ENCODE data around the gene FMO1.
"Not testable (repeated sequence)": the region's sequence is repeated elsewhere in the genome, so short reads cannot be mapped to it uniquely, and the experiment has no call there.

The FMO1 gene

DNA sequence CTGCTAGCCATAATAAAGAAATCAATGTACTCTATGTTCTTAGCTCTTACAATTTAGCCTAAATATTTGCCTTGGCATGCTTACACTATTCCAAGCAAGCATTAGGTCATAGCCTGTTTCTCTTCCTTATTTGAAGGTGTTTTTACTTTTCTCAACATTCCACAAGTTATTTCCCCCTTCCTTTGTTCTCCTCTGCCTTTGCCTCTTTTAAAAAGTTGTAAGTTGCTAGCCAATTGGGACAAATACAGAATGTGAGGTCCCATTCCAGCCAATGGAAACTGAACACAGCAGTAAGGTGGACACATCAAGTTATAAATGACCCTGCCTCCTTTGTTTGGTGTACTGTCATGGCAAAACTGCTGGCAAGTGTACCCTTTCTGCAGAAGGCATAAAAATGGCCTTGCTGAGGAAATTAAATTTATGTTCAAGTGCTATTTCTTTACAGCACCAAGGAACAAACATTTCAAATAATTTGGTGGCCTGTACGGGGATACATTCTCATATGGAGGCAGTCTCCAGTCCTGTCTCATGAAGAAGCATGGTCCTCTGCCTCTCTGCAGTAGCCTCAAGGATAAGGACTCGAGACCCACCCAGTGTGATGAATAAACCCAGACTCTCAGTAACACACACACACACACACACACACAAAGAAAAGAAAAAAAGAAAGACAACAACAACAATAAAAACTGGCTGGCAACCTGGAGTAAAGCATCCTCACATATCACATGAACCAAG, 28.8 kb upstream of the FMO1 start:
- peak overlapping the region; percentile 60 for H3K9ac ChIP-seq (ENCODE audit: low read depth, low read length)
- H3K4me1 ChIP-seq (ENCODE audit: control insufficient read depth, insufficient read depth, low read length), result peaks cover 51% of the 10 kb centered on the region
- H3K9me3 ChIP-seq (replicated peaks; ENCODE audit: low read length), result no peaks in the 10 kb centered on the region

DNA sequence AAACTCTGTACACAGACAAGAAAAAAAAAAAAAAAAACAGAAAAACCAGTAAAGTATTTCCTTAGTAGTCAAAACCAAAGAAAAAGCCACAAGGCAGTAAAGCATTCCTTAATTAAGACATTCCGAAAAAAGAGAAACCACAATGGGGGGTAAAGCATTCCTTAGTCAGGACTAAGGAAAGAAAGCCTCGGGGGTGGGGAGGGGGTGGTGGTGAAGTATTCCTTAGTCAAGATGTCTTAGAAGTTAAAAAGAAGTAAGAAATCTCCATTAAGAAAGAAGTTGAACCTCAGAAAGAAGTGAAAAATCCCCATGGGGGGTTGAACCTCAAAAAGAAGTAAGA, 28.2 kb upstream of the FMO1 start:
- no peak overlapping the region for H3K4me3 ChIP-seq (ENCODE audit: low read length)
- no peaks in the 10 kb centered on the region for H3K27me3 ChIP-seq (ENCODE audit: control insufficient read depth, insufficient read depth, low read length)

More for the DNA sequence above, 28.8 kb upstream of the FMO1 start:
- Histone ChIP-seq H3K27me3 (ENCODE audit: control insufficient read depth, insufficient read depth, low read length) (no peaks in the 10 kb centered on the region), H3K36me3 (ENCODE audit: insufficient read depth, low read length) (no peaks in the 10 kb centered on the region), H3K4me3 (ENCODE audit: low read length) (peak overlapping the region; percentile 39), H3K4me2 (ENCODE audit: low read length) (peak overlapping the region; percentile 73)

DNA sequence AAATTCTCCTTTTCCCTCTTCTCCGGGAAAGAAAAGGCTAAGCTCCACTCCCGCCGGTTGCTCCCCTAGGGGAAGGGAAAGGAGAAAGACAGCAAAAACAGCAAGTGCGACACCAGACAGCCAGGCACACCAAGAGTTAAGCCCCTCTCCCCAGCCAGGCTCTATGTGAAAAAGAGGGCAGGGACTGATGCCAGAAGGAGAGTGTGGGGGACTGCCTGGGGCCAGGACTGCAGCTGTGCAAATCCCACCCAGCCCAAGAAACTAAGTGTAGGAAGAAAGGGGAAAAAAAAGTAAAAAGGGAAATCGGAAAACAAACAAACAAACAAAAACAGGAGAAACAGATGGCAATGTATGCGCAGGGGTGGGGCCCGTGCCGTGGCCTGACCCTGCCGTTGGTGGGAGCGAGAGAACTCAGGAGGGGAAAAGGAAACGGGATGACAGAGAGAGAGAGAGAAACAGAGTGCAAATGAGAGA, 27.7 kb upstream of the FMO1 start:
- H3K4me1 ChIP-seq (ENCODE audit: control insufficient read depth, insufficient read depth, low read length), result peaks cover 54% of the 10 kb centered on the region

More for the DNA sequence above, 28.2 kb upstream of the FMO1 start:
- peak overlapping the region; percentile 64 for H3K9ac ChIP-seq (ENCODE audit: low read depth, low read length)
- no peaks in the 10 kb centered on the region for H3K9me3 ChIP-seq (replicated peaks; ENCODE audit: low read length)
- H3K36me3 ChIP-seq (ENCODE audit: insufficient read depth, low read length), result no peaks in the 10 kb centered on the region
- peaks cover 54% of the 10 kb centered on the region for H3K4me1 ChIP-seq (ENCODE audit: control insufficient read depth, insufficient read depth, low read length)
- H3K4me2 ChIP-seq (ENCODE audit: low read length), result peak overlapping the region; percentile 73

DNA sequence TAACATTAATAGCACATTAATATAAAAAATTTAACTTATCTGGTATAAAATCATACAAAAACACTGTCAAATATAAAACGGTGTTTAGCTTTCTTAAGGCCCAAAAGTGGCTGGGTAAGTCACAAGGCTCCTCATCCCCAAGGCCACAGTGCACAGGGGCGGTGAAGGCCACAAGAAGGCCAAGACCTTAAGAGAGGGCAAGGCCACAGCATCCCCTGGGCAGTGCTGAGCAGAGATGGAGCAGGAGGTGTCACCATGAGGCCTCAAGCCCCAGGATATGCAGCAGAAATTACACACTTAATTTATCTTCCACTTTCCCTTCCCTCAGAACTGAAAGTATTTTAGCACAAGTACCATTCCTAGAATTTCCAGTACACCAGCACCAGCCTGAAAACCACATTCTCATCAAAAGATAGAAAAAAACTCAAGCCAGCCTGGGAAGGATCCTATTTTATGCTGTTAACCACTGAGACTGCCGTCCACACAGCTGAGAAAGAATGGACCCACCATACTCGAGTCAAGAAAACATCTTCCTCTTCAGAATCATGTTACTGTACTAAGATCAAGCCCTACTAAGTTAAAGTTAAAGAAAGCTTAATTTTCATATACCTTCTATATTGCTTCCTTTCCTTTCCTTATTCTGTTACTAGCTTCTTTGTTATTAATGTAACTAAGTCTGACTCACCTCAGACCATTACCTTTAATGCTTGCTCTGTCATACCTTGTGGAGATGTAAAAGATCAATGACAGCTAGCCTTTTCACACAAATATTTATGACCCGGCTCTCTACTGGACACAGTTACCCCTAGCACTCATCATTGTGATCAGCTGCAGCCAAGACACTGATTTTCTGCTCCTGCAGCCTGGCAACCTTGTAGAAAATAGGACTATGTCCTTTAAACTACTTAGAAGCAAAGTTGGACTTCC, 26.4 kb upstream of the FMO1 start:
- peaks cover 54% of the 10 kb centered on the region for H3K4me1 ChIP-seq (ENCODE audit: control insufficient read depth, insufficient read depth, low read length)
- H3K9ac ChIP-seq (ENCODE audit: low read depth, low read length), result no peak overlapping the region
- H3K4me2 ChIP-seq (ENCODE audit: low read length), result no peak overlapping the region
- no peak overlapping the region for H3K4me3 ChIP-seq (ENCODE audit: low read length)
- H3K27me3 ChIP-seq (ENCODE audit: control insufficient read depth, insufficient read depth, low read length), result no peaks in the 10 kb centered on the region
- H3K36me3 ChIP-seq (ENCODE audit: insufficient read depth, low read length), result no peaks in the 10 kb centered on the region
- no peaks in the 10 kb centered on the region for H3K9me3 ChIP-seq (replicated peaks; ENCODE audit: low read length)

More for the DNA sequence above, 27.7 kb upstream of the FMO1 start:
- no peak overlapping the region for H3K4me3 ChIP-seq (ENCODE audit: low read length)
- H3K4me2 ChIP-seq (ENCODE audit: low read length), result peak overlapping the region; percentile 73
- H3K27me3 ChIP-seq (ENCODE audit: control insufficient read depth, insufficient read depth, low read length), result no peaks in the 10 kb centered on the region
- H3K36me3 ChIP-seq (ENCODE audit: insufficient read depth, low read length), result no peaks in the 10 kb centered on the region
- H3K9me3 ChIP-seq (replicated peaks; ENCODE audit: low read length), result no peaks in the 10 kb centered on the region
- peak overlapping the region; percentile 64 for H3K9ac ChIP-seq (ENCODE audit: low read depth, low read length)

DNA sequence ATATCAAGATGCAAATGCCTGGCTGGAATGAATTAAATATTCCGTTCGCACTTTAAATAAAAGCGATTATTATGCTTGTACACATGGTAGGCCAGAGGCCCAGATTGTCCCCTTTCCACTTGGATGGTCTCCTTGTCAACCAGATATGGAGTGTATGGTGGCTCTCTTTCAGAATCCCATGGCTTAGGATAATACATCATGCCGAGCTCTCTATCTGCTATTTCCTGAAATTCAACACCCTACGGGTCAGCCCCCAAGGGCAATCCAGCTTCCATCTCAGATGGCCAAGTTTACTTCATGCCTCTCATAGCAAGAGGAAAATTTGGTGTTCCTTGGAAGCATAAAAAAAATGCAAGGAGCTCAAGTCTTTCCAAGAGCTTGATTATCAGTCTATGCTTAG, 25.4 kb upstream of the FMO1 start:
- no peak overlapping the region for H3K4me3 ChIP-seq (ENCODE audit: low read length)
- peaks cover 54% of the 10 kb centered on the region for H3K4me1 ChIP-seq (ENCODE audit: control insufficient read depth, insufficient read depth, low read length)
- H3K27me3 ChIP-seq (ENCODE audit: control insufficient read depth, insufficient read depth, low read length), result no peaks in the 10 kb centered on the region
- H3K36me3 ChIP-seq (ENCODE audit: insufficient read depth, low read length), result no peaks in the 10 kb centered on the region
- H3K9me3 ChIP-seq (replicated peaks; ENCODE audit: low read length), result no peaks in the 10 kb centered on the region
- no peak overlapping the region for H3K9ac ChIP-seq (ENCODE audit: low read depth, low read length)
- no peak overlapping the region for H3K4me2 ChIP-seq (ENCODE audit: low read length)

DNA sequence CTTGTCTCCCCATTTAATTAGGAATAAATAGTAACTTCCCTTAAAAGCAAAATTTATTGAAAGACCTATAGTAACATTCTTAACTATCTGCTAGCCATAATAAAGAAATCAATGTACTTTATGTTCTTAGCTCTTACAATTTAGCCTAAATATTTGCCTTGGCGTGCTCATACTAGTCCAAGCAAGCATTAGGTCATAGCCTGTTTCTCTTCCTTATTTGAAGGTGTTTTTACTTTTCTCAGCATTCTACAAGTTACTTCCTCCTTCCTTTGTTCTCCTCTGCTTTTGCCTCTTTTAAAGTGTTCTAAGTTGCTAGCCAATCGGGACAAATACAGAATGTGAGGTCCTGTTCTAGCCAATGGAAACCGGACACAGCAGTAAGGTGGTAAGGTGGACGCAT, 24.0 kb upstream of the FMO1 start:
- H3K9ac ChIP-seq (ENCODE audit: low read depth, low read length); H3K4me2 ChIP-seq (ENCODE audit: low read length); H3K36me3 ChIP-seq (ENCODE audit: insufficient read depth, low read length); H3K27me3 ChIP-seq (ENCODE audit: control insufficient read depth, insufficient read depth, low read length); H3K4me3 ChIP-seq (ENCODE audit: low read length); H3K9me3 ChIP-seq (replicated peaks; ENCODE audit: low read length): not testable (repeated sequence)
- peaks cover 45% of the 10 kb centered on the region for H3K4me1 ChIP-seq (ENCODE audit: control insufficient read depth, insufficient read depth, low read length)

DNA sequence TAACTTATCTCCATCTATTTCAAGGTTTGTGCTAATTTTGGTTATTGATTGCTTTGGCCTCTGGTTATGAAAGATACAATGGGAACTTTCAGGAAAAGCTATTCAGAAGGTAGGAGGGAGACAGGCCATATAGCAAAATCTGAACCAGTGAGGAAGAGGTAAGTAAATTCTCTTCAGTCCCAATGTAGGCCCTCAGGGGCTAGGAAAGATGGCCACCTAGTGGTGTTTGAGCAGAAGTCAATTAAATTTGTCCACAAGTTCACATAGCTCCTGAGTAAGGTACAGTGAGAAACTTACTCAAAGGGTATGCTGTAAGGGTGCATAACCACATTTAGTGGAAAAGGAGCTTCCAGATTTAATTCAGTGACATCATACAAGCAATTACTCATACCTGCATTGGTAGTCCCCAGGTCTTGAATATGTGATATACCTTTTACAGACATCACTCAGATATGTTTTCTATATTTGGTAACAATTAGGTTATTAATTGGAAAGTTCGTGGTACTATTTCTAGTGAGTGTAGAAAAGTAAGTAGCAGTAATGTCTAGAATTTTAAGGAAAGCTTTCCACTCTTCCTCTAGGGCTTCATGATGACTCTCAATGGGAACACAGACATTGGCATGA, 21.4 kb upstream of the FMO1 start:
- Histone ChIP-seq H3K27me3 (ENCODE audit: control insufficient read depth, insufficient read depth, low read length) (no peaks in the 10 kb centered on the region), H3K36me3 (ENCODE audit: insufficient read depth, low read length) (no peaks in the 10 kb centered on the region)

DNA sequence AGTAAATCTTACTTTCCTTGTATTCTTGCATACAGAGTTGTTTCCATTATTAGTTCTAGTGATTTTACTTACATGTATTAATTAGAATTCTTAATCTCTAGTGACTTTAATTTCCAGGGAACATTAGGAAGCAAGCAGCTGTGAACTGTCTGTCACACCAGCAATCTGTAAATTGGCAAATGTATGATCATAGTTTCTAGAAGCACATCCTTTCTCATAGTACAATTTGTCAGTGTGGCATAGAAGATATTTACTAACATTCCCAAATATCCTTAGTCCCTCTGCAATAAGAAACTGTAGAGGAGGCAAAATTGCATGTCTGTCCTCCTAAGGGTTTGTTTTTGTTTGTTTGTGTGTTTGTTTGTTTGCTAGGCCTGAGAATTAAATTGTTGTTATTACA, 17.0 kb upstream of the FMO1 start:
- no peaks in the 10 kb centered on the region for H3K4me1 ChIP-seq (ENCODE audit: control insufficient read depth, insufficient read depth, low read length)
- no peak overlapping the region for H3K9ac ChIP-seq (ENCODE audit: low read depth, low read length)
- no peaks in the 10 kb centered on the region for H3K27me3 ChIP-seq (ENCODE audit: control insufficient read depth, insufficient read depth, low read length)
- H3K4me2 ChIP-seq (ENCODE audit: low read length), result no peak overlapping the region
- no peaks in the 10 kb centered on the region for H3K9me3 ChIP-seq (replicated peaks; ENCODE audit: low read length)
- H3K36me3 ChIP-seq (ENCODE audit: insufficient read depth, low read length), result no peaks in the 10 kb centered on the region
- H3K4me3 ChIP-seq (ENCODE audit: low read length), result no peak overlapping the region

More for the DNA sequence above, 21.4 kb upstream of the FMO1 start:
- Histone ChIP-seq H3K4me2 (ENCODE audit: low read length) (no peak overlapping the region), H3K4me3 (ENCODE audit: low read length) (no peak overlapping the region), H3K9ac (ENCODE audit: low read depth, low read length) (no peak overlapping the region), H3K9me3 (replicated peaks; ENCODE audit: low read length) (no peaks in the 10 kb centered on the region), H3K4me1 (ENCODE audit: control insufficient read depth, insufficient read depth, low read length) (peaks cover 26% of the 10 kb centered on the region)

DNA sequence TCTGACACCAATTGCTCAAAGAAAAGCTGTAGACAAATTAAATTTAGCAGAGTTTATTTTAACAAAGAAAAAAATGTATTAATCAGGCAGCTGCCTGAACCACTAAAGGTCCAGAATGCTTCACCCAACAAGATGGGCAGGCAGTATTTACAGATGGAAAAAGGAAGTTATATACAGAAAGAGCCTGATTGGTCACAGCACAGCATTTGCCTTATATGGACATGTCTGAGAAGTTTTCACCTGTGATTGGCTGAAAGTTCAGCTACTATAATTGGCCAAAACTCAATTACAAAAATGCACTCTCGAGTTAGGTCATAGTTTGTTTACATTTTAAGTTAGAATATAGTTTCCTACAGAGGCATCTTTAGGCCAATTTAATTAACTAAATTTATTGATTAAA, 15.1 kb upstream of the FMO1 start:
- H3K9me3 ChIP-seq (replicated peaks; ENCODE audit: low read length), result no peaks in the 10 kb centered on the region
- no peaks in the 10 kb centered on the region for H3K36me3 ChIP-seq (ENCODE audit: insufficient read depth, low read length)
- H3K4me3 ChIP-seq (ENCODE audit: low read length), result no peak overlapping the region

DNA sequence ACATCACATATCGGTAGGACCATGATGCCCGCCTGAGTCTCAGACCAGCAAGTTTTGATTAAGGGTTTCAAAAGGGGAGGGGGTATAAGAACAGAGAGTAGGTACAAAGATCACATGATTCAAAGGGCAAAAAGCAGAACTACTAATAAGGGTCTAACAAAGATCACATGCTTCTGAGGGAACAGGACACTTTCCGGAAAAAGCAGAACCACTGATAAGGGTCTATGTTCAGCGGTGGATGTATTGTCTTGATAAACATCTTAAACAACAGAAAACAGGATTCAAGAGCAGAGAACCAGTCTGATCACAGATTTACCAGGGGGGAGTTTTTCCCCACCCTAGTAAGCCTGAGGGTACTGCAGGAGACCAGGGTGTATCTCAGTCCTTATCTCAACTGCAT, 12.1 kb upstream of the FMO1 start:
- not testable (repeated sequence) for H3K4me3 ChIP-seq (ENCODE audit: low read length); H3K9ac ChIP-seq (ENCODE audit: low read depth, low read length); H3K4me1 ChIP-seq (ENCODE audit: control insufficient read depth, insufficient read depth, low read length); H3K36me3 ChIP-seq (ENCODE audit: insufficient read depth, low read length); H3K4me2 ChIP-seq (ENCODE audit: low read length); H3K9me3 ChIP-seq (replicated peaks; ENCODE audit: low read length); H3K27me3 ChIP-seq (ENCODE audit: control insufficient read depth, insufficient read depth, low read length)

More for the DNA sequence above, 15.1 kb upstream of the FMO1 start:
- H3K9ac ChIP-seq (ENCODE audit: low read depth, low read length), result no peak overlapping the region
- no peak overlapping the region for H3K4me2 ChIP-seq (ENCODE audit: low read length)
- no peaks in the 10 kb centered on the region for H3K4me1 ChIP-seq (ENCODE audit: control insufficient read depth, insufficient read depth, low read length)
- H3K27me3 ChIP-seq (ENCODE audit: control insufficient read depth, insufficient read depth, low read length), result no peaks in the 10 kb centered on the region

DNA sequence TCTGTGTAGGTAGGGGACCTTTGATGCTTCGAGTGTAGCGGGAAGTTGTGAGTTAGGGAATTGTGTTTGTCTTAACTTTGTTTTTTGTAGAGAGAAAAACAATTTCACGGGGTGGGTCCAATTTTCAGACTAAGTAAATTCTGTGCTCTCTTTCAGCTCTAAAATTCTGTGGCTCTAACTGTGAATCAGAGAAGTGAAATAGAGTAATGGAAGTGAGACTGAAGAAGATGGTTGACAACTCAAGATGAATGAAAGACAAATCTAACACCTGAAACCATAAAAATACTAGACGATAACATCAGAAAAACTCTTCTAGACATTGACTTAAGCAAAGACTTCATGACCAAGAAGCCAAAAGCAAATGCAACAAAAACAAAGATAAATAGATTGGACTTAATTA, 4.4 kb upstream of the FMO1 start:
- H3K36me3 ChIP-seq (ENCODE audit: insufficient read depth, low read length), result no peaks in the 10 kb centered on the region
- no peaks in the 10 kb centered on the region for H3K4me1 ChIP-seq (ENCODE audit: control insufficient read depth, insufficient read depth, low read length)
- peaks cover 7% of the 10 kb centered on the region for H3K27me3 ChIP-seq (ENCODE audit: control insufficient read depth, insufficient read depth, low read length)
- no peak overlapping the region for H3K4me3 ChIP-seq (ENCODE audit: low read length)
- H3K9me3 ChIP-seq (replicated peaks; ENCODE audit: low read length), result no peaks in the 10 kb centered on the region
- H3K9ac ChIP-seq (ENCODE audit: low read depth, low read length), result no peak overlapping the region
- no peak overlapping the region for H3K4me2 ChIP-seq (ENCODE audit: low read length)

Measured in skeletal muscle satellite cell (primary cell).